DND-41 (cell line): ENCODE data around the gene H6PD.

Experiments
- ATAC-seq: fragments of 200-7000 bp; cut with Tn5 transposase; 3 replicates; pipeline ENCODE4 v1.9.1; 2021; ENCODE audit warnings: low read depth; ENCODE audit not compliant: insufficient read depth
- DNase-seq: peaks from one replicate; pipeline ENCODE4 v3.0.0-alpha.2; 2020
- H2AFZ ChIP-seq: 2 replicates; pipeline ENCODE4 v1.6.0; 2012; ENCODE audit warnings: low read depth, low read length
- H3K27ac ChIP-seq: 2 replicates; pipeline ENCODE4 v1.5.1; 2012; ENCODE audit warnings: low read length, inconsistent platforms
- H3K27me3 ChIP-seq: fragments of 200-600 bp; sonication (generic); 2 replicates; pipeline ENCODE4 v1.6.0; 2012; ENCODE audit warnings: low read length, mild to moderate bottlenecking, inconsistent platforms; ENCODE audit not compliant: insufficient read depth, poor library complexity
- H3K36me3 ChIP-seq: 2 replicates; pipeline ENCODE4 v1.5.1; 2012; ENCODE audit warnings: low read length, inconsistent platforms; ENCODE audit not compliant: insufficient read depth
- H3K4me1 ChIP-seq: 2 replicates; pipeline ENCODE4 v1.5.1; 2012; ENCODE audit warnings: mild to moderate bottlenecking, low read length; ENCODE audit not compliant: insufficient read depth
- H3K4me2 ChIP-seq: 2 replicates; pipeline ENCODE4 v1.6.0; 2012; ENCODE audit warnings: mild to moderate bottlenecking, moderate library complexity, low read length, inconsistent platforms; ENCODE audit not compliant: insufficient read depth
- H3K4me3 ChIP-seq, 2 experiments: fragments of 200-600 bp in 1 of 2; shearing (Covaris generic) in 1 of 2; 2 replicates each; pipeline ENCODE4 v1.5.1; 2012 to 2016; ENCODE audit warnings: inconsistent platforms in 2 of 2, low read length in 2 of 2, mild to moderate bottlenecking in 2 of 2, low read depth in 1 of 2, moderate library complexity in 1 of 2
- H3K79me2 ChIP-seq: 2 replicates; pipeline ENCODE4 v1.6.0; 2012; ENCODE audit warnings: low read length, inconsistent platforms; ENCODE audit not compliant: insufficient read depth
- H3K9ac ChIP-seq: 2 replicates; pipeline ENCODE4 v1.6.0; 2012; ENCODE audit warnings: low read depth, mild to moderate bottlenecking, inconsistent platforms, low read length, moderate library complexity
- H3K9me3 ChIP-seq: 2 replicates; pipeline ENCODE4 v1.5.1; 2012; ENCODE audit warnings: low read length, moderate library complexity, mild to moderate bottlenecking, inconsistent platforms; ENCODE audit not compliant: insufficient read depth, severe bottlenecking
- H4K20me1 ChIP-seq: 2 replicates; pipeline ENCODE4 v1.6.0; 2012; ENCODE audit warnings: low read length; ENCODE audit not compliant: insufficient read depth
- CTCF ChIP-seq: IDR thresholded peaks from 2 replicates; pipeline ENCODE4 v1.5.1; 2012; ENCODE audit warnings: borderline replicate concordance, low read length, moderate library complexity, mild to moderate bottlenecking; ENCODE audit not compliant: poor library complexity, severe bottlenecking; ENCODE audit errors: extremely low read depth
- EZH2 ChIP-seq: IDR thresholded peaks from 3 replicates; pipeline ENCODE4 v1.6.1; 2012; ENCODE audit warnings: borderline replicate concordance, low read depth, mild to moderate bottlenecking, moderate library complexity, low read length, inconsistent platforms; ENCODE audit not compliant: severe bottlenecking

The H6PD gene

GRCh38 chr1:9271861-9272595 lies 37.5 kb downstream of the H6PD start:
- DNase-seq: no peak
- peaks cover 32% of the 10 kb centered on the region for H3K36me3 ChIP-seq
- H3K79me2 ChIP-seq: no peaks in the 10 kb centered on the region
- peaks cover 7% of the 10 kb centered on the region; the same call in 1 of the 2 replicates for H4K20me1 ChIP-seq
- H3K4me3 ChIP-seq: no peak overlapping the region
- H3K4me1 ChIP-seq: peaks cover 16% of the 10 kb centered on the region
- no peak overlapping the region for H3K9ac ChIP-seq
- no peak for TF ChIP-seq EZH2
- TF ChIP-seq CTCF: no peak
- no peaks in the 10 kb centered on the region for H3K27me3 ChIP-seq
- no peaks in the 10 kb centered on the region for H3K9me3 ChIP-seq
- no peak overlapping the region for H2AFZ ChIP-seq
- H3K4me2 ChIP-seq: no peak overlapping the region
- no peak for ATAC-seq
- H3K27ac ChIP-seq: no peak overlapping the region

GRCh38 chr1:9273177-9273576 lies 38.6 kb downstream of the H6PD start:
- no peak overlapping the region for H3K4me3 ChIP-seq
- no peak overlapping the region for H2AFZ ChIP-seq
- H3K27me3 ChIP-seq: no peaks in the 10 kb centered on the region
- peaks cover 22% of the 10 kb centered on the region for H3K4me1 ChIP-seq
- no peak overlapping the region for H3K4me2 ChIP-seq
- H3K27ac ChIP-seq: no peak overlapping the region
- H3K79me2 ChIP-seq: no peaks in the 10 kb centered on the region
- peaks cover 4% of the 10 kb centered on the region; the same call in 1 of the 2 replicates for H4K20me1 ChIP-seq
- DNase-seq (no peak), ATAC-seq (no peak)
- TF ChIP-seq CTCF: no peak
- TF ChIP-seq EZH2: no peak
- no peak overlapping the region for H3K9ac ChIP-seq
- H3K36me3 ChIP-seq: peaks cover 21% of the 10 kb centered on the region
- H3K9me3 ChIP-seq: no peaks in the 10 kb centered on the region

GRCh38 chr1:9275161-9275560 lies 40.6 kb downstream of the H6PD start:
- H3K4me1 ChIP-seq: peaks cover 42% of the 10 kb centered on the region
- no peaks in the 10 kb centered on the region for H3K27me3 ChIP-seq
- DNase-seq (no peak), ATAC-seq (no peak)
- H3K36me3 ChIP-seq: 0 out of 2 replicates have a peak, but pooled peaks cover 4% of the 10 kb centered on the region
- no peaks in the 10 kb centered on the region for H3K79me2 ChIP-seq
- no peak overlapping the region for H3K4me3 ChIP-seq
- peak overlapping the region; percentile 14; the same call in 1 of the 2 replicates for H3K4me2 ChIP-seq
- no peak overlapping the region for H2AFZ ChIP-seq
- H4K20me1 ChIP-seq: no peaks in the 10 kb centered on the region
- no peaks in the 10 kb centered on the region for H3K9me3 ChIP-seq
- peak overlapping the region; percentile 13 for H3K27ac ChIP-seq
- H3K9ac ChIP-seq: no peak overlapping the region
- no peak for TF ChIP-seq CTCF
- TF ChIP-seq EZH2: no peak
